Colon (tissue), 2 donors: ENCODE measurements around the gene PSEN2.

Experiments
- FAIRE-seq: peaks from 2 replicates; lab custom pipeline; 2012; peaks lifted over from hg19 to GRCh38; lab: Jason Lieb, UNC
- donor health status: control.
- donor health status: control.

The PSEN2 gene

DNA sequence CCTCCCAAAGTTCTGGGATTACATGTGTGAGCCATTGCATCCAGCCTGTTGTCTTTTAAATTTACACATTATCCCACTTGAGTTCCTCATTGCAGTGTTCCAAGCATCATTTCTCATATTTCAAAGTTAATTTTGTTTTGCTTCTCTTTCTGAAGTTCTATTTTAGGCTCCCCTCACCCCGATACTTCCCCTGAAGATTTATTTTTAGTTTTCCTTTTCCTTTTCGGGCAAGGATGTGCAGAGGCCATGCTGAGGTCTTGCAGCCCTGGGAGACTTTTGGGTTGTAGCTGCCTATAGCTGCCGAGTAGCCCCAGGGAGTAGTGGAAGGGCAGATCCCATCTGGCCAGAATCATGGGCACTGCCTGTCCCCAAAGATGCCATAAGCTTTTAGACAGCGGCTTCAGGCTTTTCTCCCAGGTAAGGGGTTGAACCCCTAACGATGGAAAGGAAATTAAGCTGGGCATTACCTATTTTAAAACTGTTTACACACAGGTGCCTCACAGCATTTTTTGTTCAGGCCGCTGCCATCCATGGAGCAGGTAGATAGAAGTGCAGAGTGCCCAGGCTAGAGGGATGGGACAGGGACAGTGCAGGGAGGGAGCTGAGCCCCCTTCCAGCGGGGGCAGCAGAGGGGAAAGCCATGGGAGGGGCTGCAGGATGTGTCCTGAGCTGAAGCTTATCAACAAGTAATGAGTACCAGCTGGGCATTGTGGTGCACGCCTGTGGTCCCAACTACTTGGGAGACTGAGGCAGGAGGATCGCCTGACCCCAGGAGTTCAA is 15.9 kb downstream of the PSEN2 start:
- FAIRE-seq, result no peak

GRCh38 chr1:226887006-226887405 is 16.6 kb downstream of the PSEN2 start:
- no peak for FAIRE-seq

- FAIRE-seq, result no peak
Measured at GRCh38 chr1:226888021-226888420, 17.6 kb downstream of the PSEN2 start.

DNA sequence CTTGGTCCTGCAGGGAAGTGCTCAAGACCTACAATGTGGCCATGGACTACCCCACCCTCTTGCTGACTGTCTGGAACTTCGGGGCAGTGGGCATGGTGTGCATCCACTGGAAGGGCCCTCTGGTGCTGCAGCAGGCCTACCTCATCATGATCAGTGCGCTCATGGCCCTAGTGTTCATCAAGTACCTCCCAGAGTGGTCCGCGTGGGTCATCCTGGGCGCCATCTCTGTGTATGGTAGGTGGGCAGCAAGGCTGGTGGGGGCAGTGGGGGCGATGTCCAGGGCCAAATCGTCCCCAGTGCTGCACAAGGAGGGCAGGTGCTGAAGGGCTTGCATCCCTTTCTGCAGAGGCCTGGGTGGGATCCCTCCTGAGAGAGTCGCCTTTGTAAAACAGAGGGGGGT is 18.4 kb downstream of the PSEN2 start:
- FAIRE-seq, result no peak

DNA sequence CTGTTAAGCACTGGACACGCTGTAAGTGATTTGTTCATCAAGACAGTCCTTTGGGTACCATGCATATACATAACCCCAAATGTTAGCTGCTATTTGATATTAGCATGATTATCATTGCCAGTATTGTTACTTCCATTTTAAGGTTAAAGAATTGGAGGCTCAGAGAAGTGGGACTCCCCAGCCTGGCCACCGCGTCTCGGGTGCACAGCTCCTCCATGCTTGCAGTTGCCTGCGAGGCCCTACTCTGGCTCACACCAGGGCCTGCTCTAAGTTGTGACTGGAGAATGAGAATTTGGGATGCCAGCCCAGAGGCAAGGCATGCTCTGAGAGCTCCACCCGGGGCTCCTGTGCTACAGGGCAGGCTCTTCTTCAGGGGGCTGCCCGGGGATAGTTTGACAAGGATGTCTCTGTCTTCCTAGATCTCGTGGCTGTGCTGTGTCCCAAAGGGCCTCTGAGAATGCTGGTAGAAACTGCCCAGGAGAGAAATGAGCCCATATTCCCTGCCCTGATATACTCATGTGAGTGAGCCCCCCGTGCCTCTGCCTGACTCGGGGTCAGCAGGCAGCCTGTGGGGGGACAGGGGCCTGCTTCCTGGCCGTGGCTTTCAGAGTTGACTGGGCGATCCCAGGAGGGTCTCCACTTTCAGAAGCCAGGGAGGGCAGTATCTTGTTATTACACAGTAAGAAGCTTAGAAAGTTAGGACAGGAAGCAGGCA is 19.4 kb downstream of the PSEN2 start:
- FAIRE-seq, result no peak

GRCh38 chr1:226890331-226891108 is 20.1 kb downstream of the PSEN2 start:
- no peak for FAIRE-seq

DNA sequence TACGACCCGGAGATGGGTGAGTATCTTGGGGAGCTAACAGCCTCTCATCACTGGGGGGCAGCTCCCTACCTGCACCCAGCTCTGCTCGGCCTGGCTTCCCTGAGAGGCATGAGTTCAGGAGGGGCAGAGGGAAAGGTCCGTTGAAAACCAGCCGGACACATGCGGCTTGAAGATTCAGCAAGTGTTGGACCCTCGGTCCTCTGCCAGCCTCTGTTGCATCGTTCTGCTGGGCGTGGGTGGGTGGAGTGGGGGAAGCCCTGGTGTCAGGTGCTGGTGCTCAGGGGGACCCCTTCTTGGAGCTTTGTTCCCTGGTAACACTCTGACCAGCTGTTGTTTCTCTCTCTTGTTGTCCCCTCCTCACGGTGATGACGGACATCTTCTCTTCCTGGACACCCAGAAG is 20.9 kb downstream of the PSEN2 start:
- no peak for FAIRE-seq

DNA sequence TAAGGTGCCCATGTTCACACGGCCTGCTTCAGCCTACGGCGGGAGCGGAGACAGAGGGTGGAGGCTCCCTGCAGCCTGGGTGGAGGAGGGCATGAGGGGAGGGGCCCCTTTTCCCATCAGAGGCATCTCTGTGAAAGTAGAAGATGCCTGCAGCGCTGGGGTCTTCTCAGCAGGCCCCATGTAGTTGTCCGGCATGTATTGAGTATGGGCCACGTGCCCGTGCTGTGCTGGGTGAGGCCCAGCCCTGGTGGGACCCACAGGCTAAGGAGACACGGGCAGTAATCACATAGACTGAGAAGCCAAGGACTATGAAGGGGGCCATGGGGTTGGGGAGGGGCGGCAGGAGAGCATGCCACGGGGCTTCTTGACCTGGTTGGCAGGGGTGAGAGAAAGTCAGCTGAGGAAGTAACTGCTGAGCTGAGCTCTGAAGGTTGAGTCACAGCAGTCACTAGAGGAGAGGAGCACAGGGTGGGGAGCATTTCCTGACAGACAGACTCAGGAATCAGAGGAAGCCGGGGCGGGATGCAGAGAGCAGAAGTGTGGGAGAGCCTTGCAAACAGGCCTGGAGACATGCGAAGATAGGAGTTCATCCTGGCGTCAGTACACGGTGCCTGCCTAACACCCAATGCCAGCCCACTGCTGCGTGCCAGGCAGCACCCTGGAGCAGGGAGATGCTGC is 21.6 kb downstream of the PSEN2 start:
- FAIRE-seq, result no peak

GRCh38 chr1:226892524-226892875 is 22.1 kb downstream of the PSEN2 start:
- no peak for FAIRE-seq

GRCh38 chr1:226893936-226894335 is 23.5 kb downstream of the PSEN2 start:
- no peak for FAIRE-seq

DNA sequence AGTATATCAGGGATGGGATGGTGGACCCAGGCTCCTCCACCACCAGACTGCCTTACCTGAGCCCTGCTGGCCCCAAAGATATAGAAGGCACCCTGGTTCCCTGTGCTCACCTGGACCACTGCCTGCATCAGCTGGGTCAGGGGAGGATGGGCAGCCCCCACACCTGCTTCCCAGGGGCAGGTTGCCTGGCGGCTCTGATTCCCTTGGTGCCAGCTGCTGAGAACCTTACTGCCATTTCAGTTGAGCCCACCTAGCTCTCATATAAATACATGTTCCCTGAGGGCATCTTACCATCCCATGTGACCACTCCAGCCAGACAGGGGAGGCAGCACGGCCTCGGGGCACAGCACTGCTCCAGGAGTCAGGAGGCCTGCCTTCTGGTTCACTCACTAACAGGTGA is 24.4 kb downstream of the PSEN2 start:
- FAIRE-seq, result no peak

GRCh38 chr1:226895644-226896043 is 25.2 kb downstream of the PSEN2 start:
- FAIRE-seq, result no peak

DNA sequence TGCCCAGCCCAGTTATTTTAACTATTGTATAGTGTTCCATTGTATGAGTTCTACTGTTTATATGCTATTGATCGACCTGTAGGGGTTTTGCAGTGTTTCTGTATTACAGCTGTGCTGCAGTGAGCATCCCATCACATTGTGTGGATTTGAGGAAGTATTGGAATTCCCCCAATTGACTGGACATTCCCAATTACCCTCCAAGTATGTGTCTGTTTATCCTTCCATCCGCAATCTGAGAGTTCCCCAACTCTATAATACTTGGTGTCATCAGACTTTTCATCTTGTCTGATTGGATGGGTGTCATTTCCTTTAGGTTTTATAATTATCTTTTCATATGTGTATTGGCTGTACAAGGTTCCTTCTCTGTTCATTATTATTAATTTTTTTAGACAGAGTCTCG is 27.8 kb downstream of the PSEN2 start:
- no peak for FAIRE-seq

DNA sequence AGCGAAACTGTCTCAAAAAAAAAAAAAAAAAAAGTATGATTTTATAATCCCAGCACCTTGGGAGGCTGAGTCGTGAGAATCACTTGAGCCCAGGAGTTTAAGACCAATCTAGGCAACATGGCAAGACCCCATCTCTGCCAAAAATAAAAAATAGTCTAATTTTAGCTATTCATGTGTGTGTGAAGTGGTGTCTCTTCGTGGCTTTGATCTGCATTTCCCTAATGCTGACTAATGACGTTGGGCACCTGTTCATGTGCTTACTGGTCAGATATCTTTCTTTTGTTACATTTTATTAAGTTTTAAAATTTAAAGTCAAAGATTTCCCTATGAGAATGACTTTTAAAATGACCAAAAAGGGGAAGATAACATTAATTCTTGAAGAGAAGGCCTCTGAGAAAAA is 31.0 kb downstream of the PSEN2 start:
- FAIRE-seq, result no peak

- no peak for FAIRE-seq
Measured at GRCh38 chr1:226902601-226903000, 32.2 kb downstream of the PSEN2 start.

DNA sequence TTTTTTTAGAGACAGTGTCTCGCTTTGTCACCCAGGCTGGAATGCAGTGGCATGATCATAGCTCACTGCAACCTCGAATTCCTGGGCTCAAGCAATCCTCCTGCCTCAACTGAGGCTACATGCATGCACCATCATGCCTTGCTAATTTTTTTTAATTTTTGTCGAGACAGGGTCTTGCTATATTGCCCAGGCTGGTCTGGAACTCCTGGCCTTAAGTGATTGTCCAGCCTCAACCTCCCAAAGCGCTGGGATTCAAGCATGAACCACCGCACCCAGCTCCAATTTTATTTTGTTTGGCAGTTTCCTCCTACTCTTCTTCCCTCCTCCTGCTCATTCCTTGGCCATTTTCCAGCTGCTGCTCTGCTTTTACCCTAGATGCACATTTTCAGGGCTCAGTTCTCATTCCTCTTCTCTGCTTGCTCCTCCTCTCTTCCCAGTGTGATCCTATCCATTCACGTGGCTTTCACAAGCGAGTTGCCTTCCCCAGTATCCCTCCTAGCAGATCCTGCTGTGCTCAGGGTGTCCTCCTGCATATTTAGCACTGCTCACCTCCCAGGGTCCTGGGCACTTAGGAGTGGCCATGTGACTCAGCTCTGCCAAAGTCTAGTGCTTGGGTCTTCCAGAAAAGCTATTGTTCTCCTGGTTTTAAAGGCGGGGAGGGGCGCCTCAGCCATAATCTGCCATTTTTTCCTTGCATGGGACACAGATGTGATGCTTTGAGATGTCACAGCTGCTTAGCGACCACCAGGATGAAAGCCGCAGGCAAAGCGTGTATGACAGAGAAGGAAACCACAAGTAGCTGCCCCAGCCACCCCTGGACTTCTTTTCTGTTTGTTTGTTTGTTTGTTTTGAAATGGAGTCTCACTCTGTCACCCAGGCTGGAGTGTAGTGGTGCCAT is 33.7 kb downstream of the PSEN2 start:
- FAIRE-seq, result no peak

DNA sequence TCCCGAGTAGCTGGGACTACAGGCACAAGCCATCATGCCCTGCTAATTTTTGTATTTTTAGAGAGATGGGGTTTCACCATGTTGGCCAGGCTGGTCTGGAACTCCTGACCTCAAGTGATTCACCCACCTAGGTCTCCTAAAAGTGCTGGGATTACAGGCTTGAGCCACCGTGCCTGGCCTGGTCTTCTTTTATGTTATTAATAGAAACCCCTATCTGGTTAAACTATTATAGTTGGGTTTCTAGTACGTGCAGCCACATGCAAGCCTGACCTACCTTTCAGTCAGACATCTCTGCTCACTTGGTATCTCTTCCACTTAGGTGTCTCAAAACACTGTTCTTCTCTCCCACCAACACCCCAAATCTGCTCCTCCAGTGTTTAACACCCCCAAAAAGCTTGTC is 34.4 kb downstream of the PSEN2 start:
- FAIRE-seq, result no peak

DNA sequence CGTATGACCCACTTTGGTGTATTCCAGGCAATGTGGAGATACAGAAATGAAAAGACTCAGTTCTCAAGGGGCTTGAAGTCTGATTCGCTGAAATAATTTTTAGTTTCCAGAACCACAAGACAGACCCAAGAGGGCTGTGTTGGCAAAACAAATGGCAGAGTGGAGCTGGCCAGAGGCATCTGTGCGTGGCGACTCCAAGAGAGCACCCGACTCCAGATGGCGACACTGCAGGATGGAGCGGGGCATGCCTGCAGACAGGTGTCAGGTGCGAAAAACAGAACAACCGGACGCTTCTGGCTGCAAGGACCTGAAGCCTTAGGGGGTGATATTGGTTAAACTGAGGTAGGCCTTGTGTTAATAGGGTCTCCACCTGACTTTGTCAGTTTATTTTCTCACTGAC is 38.0 kb downstream of the PSEN2 start:
- FAIRE-seq, result no peak

DNA sequence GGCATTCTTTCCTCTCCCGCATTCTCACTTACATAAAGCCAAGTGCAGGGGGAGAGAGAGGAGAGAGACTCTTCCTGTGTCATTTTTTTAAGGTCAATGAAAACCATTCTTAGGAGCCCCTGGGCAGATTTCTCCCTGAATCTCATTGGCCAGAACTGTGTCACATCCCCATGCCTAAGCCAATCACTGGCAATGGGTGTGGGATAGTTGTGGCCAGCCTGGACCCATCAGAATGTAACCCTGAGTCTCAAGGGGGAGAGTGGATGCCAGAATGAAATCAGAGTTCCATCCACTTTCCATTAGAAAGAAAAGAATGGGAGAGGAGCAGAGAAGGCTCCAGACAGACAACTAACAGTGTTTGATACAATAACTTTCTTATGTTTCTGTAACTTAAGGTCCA is 38.5 kb downstream of the PSEN2 start:
- no peak for FAIRE-seq

DNA sequence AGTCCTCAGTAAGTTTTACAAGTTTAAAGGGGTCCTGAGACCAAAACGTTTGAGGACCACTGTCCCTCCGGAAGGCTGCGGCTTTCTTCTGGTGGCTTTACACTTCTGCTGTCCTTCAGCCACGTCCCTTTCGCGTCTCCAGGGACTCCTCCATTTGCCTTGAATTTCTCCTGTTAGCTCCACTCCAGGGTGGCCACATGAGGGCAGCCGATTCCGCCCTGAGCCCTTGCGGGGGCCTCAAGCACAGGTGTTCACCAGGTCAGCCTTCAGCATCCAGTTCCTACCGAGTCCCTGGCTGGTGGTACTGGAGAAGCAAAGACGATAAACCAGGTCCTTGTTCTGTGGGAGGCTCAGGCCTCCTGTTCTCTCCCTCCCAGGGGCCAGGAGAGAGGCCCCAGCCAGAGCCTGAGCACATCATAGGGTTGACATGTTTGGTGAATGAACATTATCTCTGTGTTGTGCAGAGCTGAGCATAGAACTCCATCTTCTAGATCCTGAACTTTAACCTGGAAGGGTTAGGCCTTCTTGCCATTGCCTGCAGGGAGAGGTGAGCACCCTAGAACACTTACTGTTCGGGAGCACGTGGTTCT is 42.3 kb downstream of the PSEN2 start:
- FAIRE-seq, result no peak

DNA sequence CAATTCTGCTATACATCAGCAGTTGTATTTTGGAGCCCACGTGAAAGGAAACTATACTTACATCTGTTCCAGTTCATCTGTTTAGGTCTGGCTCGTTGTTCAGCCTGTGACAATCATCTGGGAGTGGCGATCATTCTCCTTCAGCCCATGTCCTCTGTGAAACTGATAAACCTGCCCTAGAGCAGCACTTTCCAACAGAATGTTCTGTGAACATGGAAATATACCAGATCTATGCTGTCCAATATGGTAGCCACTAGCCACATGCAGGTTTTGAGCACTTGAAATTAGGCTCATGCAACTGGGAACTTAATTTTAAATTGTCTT is 45.2 kb downstream of the PSEN2 start:
- no peak for FAIRE-seq
